Measurements from ENCODE around the gene ERCC3.
"Not testable (repeated sequence)": the region's sequence is repeated elsewhere in the genome, so short reads cannot be mapped to it uniquely, and the experiment has no call there.

ERCC3 gene

DNA sequence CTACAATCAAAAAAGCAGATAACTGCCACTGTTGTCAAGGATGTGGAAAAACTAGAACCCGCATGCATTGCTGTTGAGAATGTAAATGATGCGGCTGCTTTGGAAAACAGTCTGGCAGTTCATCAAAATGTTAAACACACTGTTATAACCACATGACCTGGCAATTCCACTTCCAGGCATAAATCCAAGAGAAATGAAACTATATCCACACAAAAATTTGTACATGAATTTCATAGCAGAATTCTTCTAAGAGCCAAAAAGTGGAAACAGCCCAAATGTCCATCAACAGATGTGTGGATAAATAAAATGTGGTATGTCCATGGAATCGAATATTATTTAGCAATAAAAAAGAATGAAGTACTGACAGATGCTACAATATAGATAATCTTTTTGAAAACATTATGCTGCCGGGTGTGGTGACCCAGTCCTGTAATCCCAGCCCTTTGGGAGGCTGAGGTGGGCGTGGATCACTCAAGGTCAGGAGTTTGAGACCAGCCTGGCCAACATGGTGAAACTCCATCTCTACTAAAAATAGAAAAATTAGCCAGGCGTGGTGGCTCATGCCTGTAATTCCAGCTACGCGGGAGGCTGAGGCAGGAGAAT, 32.0 kb downstream of the ERCC3 start:
- Mint-ChIP-seq H3K36me3 (ENCODE audit: insufficient read depth) (peaks cover 70% of the 10 kb centered on the region), H3K27me3 (no peaks in the 10 kb centered on the region), H3K4me1 (ENCODE audit: low read depth in 2 of 2) (no peaks in the 10 kb centered on the region), H3K27ac (no peak overlapping the region), H3K9me3 (no peaks in the 10 kb centered on the region), H3K4me3 (no peak overlapping the region)
- no peak for DNase-seq
- no peak for ATAC-seq (replicated peaks)

DNA sequence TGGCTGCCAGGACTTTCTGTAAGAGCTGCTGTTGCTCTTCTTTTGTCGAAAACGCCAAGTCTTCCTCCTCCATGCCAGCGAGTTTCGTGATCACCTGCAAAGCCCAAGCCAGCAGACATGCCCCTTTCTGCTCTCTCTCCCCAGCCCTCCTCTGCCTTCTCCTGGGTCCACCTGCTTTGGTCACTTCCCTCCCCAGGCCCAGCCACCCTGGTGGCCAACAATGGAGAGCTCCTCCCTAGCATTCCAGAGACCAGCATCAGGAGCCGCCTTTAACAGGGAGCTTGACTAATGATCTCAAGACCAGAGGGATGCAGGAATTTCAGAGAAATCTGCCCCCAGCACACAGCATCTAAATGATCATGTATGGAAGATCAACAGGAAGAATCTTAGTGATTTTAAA, 34.6 kb downstream of the ERCC3 start:
- Mint-ChIP-seq H3K27me3 (no peaks in the 10 kb centered on the region), H3K9me3 (no peaks in the 10 kb centered on the region), H3K27ac (peak overlapping the region; percentile 64 to 68), H3K36me3 (ENCODE audit: insufficient read depth) (peaks cover 63% of the 10 kb centered on the region), H3K4me1 (ENCODE audit: low read depth in 2 of 2) (no peaks in the 10 kb centered on the region), H3K4me3 (no peak overlapping the region)
- DNase-seq = no peak
- no peak for ATAC-seq (replicated peaks)

DNA sequence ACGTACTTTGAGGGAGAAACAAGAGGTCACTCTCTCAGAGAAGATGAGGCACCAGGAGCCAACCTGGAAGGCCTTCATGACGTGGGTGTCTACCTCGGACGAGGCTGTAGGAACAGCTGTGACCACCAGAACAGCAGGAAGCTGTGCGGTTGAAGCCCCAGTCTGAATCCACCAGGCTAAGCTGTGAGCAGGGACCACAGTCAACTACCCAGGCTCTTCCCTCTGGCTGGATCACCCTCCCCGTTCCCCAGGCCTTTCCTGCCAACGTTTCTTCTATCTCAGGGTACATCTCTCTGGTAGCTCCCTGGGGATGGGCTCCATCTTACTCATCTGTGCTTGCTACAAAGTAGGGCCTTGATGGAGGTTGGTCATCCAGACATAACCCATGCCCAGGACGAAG, 37.1 kb downstream of the ERCC3 start:
- no peak for DNase-seq
- Mint-ChIP-seq H3K27me3 (no peaks in the 10 kb centered on the region), H3K36me3 (ENCODE audit: insufficient read depth) (peaks cover 55% of the 10 kb centered on the region), H3K4me1 (ENCODE audit: low read depth in 2 of 2) (no peaks in the 10 kb centered on the region), H3K4me3 (no peak overlapping the region), H3K27ac (peak overlapping the region in 1 of 2 donors; percentile 53), H3K9me3 (no peaks in the 10 kb centered on the region)
- ATAC-seq (replicated peaks) = no peak

DNA sequence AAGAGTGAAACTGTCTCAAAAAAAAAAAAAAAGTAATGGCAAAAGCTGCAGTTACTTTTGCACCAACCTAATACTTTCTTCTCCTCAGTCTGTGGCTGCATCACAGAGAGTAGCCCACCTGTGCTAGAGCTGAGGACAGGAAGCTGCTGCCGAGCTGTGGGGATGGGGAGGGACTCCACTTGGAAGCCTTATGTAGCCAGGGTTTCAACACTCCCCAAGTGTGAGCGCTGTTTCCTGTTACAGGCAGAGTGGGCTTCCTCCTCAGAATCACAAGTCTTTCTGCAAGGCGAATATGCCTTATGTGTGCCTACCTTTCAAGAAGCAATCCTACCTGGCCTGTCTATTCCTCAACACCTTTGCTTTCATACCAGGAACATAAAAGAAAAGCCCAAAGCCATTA, 37.6 kb downstream of the ERCC3 start:
- ATAC-seq (replicated peaks) = no peak
- Mint-ChIP-seq H3K27ac (no peak overlapping the region), H3K4me3 (no peak overlapping the region), H3K36me3 (ENCODE audit: insufficient read depth) (peaks cover 56% of the 10 kb centered on the region), H3K27me3 (no peaks in the 10 kb centered on the region), H3K9me3 (no peaks in the 10 kb centered on the region), H3K4me1 (ENCODE audit: low read depth in 2 of 2) (no peaks in the 10 kb centered on the region)
- no peak for DNase-seq

DNA sequence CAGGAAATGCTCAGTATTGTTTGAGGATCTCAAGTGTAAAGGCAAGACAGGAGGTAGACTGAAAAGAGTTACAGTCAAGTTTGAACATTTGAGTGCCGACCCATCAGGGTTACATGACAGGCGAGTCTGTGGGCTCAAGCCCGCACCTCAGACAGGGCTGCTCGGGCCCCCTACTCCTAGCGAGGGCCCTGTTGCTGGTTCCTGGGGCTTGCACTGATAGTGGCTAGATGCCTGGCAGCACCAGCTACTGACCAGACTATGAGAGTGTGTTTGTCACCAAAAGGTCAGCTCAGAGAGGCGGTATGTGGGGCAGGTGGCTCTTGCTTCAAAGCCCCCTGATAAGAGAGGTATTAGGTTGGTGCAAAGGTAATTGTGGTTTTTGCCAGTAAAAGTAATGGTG, 38.2 kb downstream of the ERCC3 start:
- no peaks in the 10 kb centered on the region for H3K27me3 Mint-ChIP-seq
- no peak for DNase-seq
- H3K4me1 Mint-ChIP-seq (ENCODE audit: low read depth in 2 of 2) = no peaks in the 10 kb centered on the region
- H3K36me3 Mint-ChIP-seq (ENCODE audit: insufficient read depth) = peaks cover 49% of the 10 kb centered on the region
- H3K27ac Mint-ChIP-seq = no peak overlapping the region
- H3K9me3 Mint-ChIP-seq = no peaks in the 10 kb centered on the region
- H3K4me3 Mint-ChIP-seq = no peak overlapping the region
- ATAC-seq (replicated peaks) = no peak

DNA sequence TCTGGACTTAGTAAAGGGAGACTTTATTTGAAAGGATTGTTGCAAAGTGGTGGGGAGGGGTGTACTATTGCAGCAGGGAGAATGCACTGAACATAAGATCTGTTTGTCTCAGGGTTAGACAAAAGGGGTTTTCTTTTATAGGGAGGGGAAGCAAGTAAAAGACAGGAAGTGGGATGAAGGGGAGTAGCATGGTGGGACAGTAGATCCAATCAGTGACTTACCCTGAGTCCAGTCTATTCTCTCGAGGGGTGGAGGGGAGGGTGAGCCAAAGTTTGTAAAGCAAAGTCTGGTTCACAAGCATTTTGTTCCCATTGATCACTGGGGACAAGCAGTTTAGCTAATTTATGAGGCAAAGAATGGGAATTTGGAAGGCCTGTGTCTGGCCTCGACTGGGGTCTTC, 38.8 kb downstream of the ERCC3 start:
- no peak overlapping the region for H3K27ac Mint-ChIP-seq

DNA sequence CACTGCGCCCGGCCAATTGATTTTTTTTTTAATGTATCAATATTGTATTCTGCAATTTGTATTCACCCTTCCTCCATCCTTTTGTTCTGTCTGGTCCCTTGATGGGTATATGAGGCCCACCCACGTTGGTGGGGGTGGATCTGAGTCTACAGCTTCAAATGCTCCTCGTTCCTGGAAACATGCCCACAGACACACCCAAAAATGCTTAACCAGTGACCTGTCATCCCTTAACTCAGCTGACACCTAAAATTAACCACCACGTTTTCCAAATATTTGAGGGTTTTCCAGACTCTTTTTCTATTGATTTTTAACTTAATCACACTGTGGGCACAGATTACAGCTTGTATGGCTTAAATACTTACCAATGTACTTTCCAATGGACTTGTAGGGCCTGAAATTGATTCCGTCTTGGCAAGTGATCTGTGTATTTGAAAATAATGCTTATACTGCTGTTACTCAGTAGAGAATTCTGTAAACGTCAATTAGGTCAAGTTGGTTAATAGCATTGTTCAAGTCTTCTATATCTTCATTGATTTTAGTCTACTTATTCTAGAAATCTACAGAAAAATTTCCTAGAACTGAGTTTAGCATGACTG, 39.5 kb downstream of the ERCC3 start:
- Mint-ChIP-seq H3K36me3 (ENCODE audit: insufficient read depth) (peaks cover 42% of the 10 kb centered on the region), H3K27ac (no peak overlapping the region), H3K4me1 (ENCODE audit: low read depth in 2 of 2) (no peaks in the 10 kb centered on the region), H3K9me3 (no peaks in the 10 kb centered on the region), H3K27me3 (no peaks in the 10 kb centered on the region), H3K4me3 (no peak overlapping the region)
- DNase-seq = no peak
- ATAC-seq (replicated peaks) = no peak

More for the DNA sequence above, 38.8 kb downstream of the ERCC3 start:
- Mint-ChIP-seq H3K36me3 (ENCODE audit: insufficient read depth) (peaks cover 46% of the 10 kb centered on the region), H3K9me3 (no peaks in the 10 kb centered on the region), H3K27me3 (no peaks in the 10 kb centered on the region), H3K4me3 (no peak overlapping the region), H3K4me1 (ENCODE audit: low read depth in 2 of 2) (no peaks in the 10 kb centered on the region)
- no peak for DNase-seq
- no peak for ATAC-seq (replicated peaks)

DNA sequence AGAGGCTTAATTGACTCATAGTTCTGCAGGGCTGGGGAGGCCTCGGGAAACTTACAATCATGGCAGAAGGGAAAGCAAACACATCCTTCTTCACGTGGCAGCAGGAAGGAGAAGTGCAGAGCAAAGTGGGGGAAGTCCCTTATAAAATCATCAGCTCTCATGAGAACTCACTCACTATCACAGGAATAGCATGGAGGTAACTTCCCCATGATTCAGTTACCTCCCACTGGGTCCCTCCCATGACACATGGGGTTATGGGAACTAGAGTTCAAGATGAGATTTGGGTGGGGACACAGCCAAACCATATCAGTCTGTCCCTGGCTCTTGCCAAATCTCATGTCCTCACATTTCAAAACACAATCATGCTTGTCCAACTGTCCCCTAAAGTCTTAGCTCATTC, 52.8 kb downstream of the ERCC3 start:
- H3K27me3 Mint-ChIP-seq; H3K27ac Mint-ChIP-seq; DNase-seq; H3K4me1 Mint-ChIP-seq (ENCODE audit: low read depth in 2 of 2); ATAC-seq (replicated peaks); H3K4me3 Mint-ChIP-seq; H3K36me3 Mint-ChIP-seq (ENCODE audit: insufficient read depth); H3K9me3 Mint-ChIP-seq: not testable (repeated sequence)

DNA sequence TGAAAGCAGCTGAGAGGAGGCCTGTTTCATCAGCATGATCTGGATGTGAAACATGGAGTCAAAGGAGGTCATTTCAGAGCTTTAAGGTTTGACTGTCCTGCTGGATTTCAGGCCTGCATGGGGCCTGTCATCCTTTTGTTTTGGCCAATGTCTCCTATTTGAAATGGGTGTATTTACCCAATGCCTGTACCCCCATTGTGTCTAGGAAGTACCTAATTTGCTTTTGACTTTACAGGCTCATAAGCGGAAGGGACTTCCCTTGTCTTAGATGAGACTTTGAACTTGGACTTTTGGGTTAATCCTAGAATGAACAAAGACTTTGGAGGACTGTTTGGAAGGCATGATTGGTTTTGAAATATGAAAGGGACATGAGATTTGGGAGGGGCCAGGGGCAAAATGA, 54.5 kb downstream of the ERCC3 start:
- peaks cover 0 to 8% of the 10 kb centered on the region in 2 donors for H3K9me3 Mint-ChIP-seq
- ATAC-seq (replicated peaks) = no peak
- H3K27ac Mint-ChIP-seq = no peak overlapping the region

DNA sequence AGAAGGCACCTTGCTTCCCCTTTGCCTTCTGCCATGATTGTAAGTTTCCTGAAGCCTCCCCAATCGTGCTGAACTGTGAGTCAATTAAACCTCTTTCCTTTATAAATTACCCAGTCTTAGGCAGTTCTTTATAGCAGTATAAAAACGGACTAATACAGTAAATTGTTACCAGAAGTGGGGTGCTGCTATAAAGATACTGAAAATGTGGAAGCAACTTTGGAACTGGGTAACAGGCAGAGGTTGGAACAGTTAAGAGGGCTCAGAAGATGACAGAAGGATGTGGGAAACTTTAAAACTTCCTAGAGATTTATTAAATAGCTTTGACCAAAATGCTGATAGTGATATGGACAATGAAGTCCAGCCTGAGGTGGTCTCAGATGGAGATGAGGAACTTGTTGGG, 56.2 kb downstream of the ERCC3 start:
- H3K36me3 Mint-ChIP-seq (ENCODE audit: insufficient read depth); ATAC-seq (replicated peaks); H3K4me1 Mint-ChIP-seq (ENCODE audit: low read depth in 2 of 2); DNase-seq; H3K27me3 Mint-ChIP-seq; H3K27ac Mint-ChIP-seq; H3K9me3 Mint-ChIP-seq; H3K4me3 Mint-ChIP-seq: not testable (repeated sequence)

More for the DNA sequence above, 54.5 kb downstream of the ERCC3 start:
- Mint-ChIP-seq H3K36me3 (ENCODE audit: insufficient read depth) (peaks cover 2% of the 10 kb centered on the region), H3K4me1 (ENCODE audit: low read depth in 2 of 2) (no peaks in the 10 kb centered on the region), H3K27me3 (no peaks in the 10 kb centered on the region), H3K4me3 (no peak overlapping the region)
- no peak for DNase-seq

DNA sequence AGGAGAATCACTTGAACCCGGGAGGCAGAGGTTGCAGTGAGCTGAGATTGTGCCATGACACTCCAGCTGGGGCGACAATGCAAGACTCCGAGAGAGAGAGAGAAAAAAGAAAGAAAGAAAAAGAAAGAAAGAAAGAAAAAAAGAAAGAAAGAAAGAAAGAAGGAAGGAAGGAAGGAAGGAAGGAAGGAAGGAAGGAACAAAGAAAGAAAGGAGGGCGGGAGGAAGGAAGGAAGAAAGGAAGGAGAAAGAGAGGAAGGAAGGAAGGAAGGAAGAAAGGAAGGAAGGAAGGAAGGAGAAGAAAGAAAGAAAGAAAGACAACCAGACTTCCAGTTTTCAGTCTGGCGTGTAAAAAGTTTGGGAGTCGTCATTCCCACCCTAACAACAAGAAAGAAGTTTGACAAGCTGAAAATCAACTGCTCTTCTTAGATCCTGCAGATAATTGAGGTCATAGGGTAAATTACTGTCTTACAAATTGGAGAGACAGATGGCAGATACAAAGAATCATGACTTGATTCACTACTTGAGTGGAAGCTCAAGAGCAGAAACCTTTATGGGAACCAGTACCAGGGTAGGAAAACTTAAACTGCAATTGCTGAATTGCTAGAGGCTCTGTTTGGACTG, 58.8 kb downstream of the ERCC3 start:
- no peak overlapping the region for H3K27ac Mint-ChIP-seq
- H3K9me3 Mint-ChIP-seq = peaks cover 0 to 8% of the 10 kb centered on the region in 2 donors
- DNase-seq = no peak
- no peaks in the 10 kb centered on the region for H3K4me1 Mint-ChIP-seq (ENCODE audit: low read depth in 2 of 2)
- H3K27me3 Mint-ChIP-seq = peaks cover 0 to 2% of the 10 kb centered on the region in 2 donors
- ATAC-seq (replicated peaks) = no peak
- no peak overlapping the region for H3K4me3 Mint-ChIP-seq
- no peaks in the 10 kb centered on the region for H3K36me3 Mint-ChIP-seq (ENCODE audit: insufficient read depth)

DNA sequence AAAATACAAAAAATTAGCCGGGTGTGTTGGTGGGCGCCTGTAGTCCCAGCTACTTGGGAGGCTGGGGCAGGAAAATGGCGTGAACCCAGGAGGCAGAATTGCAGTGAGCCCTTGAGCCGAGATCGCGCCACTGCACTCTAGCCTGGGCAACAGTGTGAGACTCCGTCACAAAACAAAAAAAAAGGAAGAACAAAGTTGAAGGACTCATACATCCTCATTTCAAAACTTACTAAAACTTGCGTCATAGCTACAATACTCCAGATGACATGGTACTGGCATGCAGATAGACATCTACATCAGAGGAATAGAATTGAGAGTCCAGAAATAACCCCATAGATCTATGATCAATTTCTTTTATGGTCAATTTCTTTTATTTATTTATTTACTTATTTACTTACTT, 60.2 kb downstream of the ERCC3 start:
- peaks cover 7 to 15% of the 10 kb centered on the region in 2 donors for H3K27me3 Mint-ChIP-seq
- no peaks in the 10 kb centered on the region for H3K36me3 Mint-ChIP-seq (ENCODE audit: insufficient read depth)
- no peak for ATAC-seq (replicated peaks)
- no peak overlapping the region for H3K4me3 Mint-ChIP-seq
- no peaks in the 10 kb centered on the region for H3K4me1 Mint-ChIP-seq (ENCODE audit: low read depth in 2 of 2)
- no peak overlapping the region for H3K27ac Mint-ChIP-seq
- H3K9me3 Mint-ChIP-seq = peaks cover 0 to 8% of the 10 kb centered on the region in 2 donors
- DNase-seq = no peak

DNA sequence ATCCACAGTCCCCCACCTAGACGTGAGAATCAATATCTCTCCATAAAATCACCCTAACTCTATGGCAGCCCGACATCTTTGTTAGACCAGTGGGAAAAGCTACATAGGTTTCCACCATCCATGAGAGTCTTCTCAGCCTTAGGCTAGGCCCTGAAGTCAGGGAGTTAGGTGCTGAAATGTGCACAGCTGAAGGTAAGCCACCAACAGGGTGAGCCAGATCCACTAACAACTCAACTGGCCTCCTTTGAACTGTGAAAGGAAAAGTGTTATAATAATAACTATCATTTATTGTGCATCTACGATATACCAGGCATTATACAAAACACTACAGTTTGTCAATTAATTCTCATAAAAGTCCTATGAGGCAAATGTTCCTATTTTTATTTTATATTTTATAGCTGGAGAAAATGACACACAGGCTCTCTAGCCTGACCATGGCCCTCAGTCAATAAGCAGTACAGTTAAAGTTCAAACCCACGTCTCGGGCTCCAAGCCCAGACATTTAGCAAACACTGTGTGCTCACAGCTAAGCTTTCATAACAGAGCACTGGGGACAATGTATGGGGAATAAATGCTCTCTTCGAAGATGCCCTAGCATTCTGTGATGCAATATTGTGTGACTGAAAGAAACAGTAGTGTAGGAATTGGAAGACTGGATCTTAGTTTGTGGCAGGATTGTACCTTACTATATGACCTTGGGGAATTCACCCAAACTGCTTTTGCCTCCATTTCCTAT, 62.6 kb downstream of the ERCC3 start:
- Mint-ChIP-seq H3K36me3 (ENCODE audit: insufficient read depth) (no peaks in the 10 kb centered on the region), H3K4me1 (ENCODE audit: low read depth in 2 of 2) (peaks cover 3 to 4% of the 10 kb centered on the region in 2 donors), H3K4me3 (no peak overlapping the region), H3K27ac (no peak overlapping the region), H3K9me3 (no peaks in the 10 kb centered on the region), H3K27me3 (peaks cover 12 to 39% of the 10 kb centered on the region in 2 donors)
- ATAC-seq (replicated peaks) = no peak
- DNase-seq = no peak

DNA sequence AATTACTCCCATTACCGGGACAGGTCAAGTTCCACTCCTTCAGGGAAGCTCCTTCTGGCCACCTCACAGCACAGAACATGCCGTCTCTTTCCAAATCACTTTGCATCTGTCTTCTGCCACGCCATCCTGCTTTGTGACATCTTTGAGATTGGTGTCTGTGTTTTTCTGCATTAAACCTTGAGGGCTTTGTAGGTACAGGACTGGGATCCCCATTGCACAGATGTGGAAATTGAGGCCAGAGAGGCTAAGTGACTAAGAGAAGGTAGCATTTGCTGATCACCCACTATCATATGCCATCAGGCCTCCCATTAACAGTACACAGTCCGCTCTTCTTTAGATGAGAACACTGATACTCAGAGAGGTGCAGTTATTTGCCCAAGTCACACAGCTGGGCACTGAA, 64.4 kb downstream of the ERCC3 start:
- H3K4me3 Mint-ChIP-seq = no peak overlapping the region
- H3K27ac Mint-ChIP-seq = no peak overlapping the region
- peaks cover 26 to 56% of the 10 kb centered on the region in 2 donors for H3K27me3 Mint-ChIP-seq
- peaks cover 3 to 7% of the 10 kb centered on the region in 2 donors for H3K4me1 Mint-ChIP-seq (ENCODE audit: low read depth in 2 of 2)
- ATAC-seq (replicated peaks) (no peak), DNase-seq (no peak)
- H3K36me3 Mint-ChIP-seq (ENCODE audit: insufficient read depth) = no peaks in the 10 kb centered on the region
- H3K9me3 Mint-ChIP-seq = no peaks in the 10 kb centered on the region

Data from effector memory CD8-positive, alpha-beta T cell (primary cell).